Fibroblast of skin of right quadriceps (primary cell): ENCODE results near the gene RAB30.
A peak's percentile ranks its signal among the peaks of the same experiment; 100 is the strongest.

Source experiments
- DNase-seq: peaks from one replicate; pipeline ENCODE4 v3.0.0-alpha.2; 2013

Gene RAB30, protein sequence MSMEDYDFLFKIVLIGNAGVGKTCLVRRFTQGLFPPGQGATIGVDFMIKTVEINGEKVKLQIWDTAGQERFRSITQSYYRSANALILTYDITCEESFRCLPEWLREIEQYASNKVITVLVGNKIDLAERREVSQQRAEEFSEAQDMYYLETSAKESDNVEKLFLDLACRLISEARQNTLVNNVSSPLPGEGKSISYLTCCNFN

GRCh38 chr11:83071567-83072349 lies at the start of gene RAB30:
Gene RAB30, minus strand, starts transcription at chr11:83071897. Its CDS starts 74,581 bp downstream, at chr11:82997316.
- DNase-seq = peak; percentile 100

DNA sequence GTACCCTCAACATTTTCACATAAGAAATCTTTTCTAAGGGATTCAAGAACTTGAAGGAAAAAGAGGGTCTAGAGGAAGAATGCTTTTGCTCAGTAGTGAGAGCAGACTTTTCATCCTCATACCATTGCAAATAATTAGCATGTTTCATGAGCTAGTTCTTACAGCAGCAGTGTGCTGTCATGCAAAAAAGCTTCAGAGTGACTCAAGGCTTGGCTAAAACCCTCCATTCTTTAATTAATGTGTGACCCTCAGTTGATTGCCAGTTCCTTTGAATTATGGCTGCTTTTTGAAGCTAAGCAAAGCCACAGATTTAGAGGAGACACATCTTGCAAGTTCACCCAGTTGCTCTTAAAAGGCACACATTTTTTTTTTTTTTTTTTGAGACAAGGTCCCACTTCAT lies 48.6 kb upstream of the RAB30 start:
- peak; percentile 36 for DNase-seq

DNA sequence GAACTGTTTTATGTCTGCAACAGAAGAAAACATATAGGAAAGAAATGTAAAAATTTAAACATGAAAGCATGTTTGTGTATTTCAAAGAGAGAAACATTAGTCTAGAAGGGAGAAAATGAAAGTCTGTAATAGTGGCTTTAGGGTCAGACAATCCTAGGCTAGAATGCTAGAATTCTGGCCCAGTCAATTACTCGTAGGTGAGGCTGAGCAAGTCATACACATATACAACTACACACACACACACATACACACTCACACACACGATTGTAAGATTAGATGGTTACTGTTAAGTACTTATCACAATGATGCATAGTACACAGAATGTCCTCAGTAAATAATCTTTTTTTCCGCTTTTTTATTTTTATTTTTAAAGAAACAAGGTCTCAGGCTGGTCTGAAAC lies 47.5 kb upstream of the RAB30 start:
- DNase-seq = no peak

DNA sequence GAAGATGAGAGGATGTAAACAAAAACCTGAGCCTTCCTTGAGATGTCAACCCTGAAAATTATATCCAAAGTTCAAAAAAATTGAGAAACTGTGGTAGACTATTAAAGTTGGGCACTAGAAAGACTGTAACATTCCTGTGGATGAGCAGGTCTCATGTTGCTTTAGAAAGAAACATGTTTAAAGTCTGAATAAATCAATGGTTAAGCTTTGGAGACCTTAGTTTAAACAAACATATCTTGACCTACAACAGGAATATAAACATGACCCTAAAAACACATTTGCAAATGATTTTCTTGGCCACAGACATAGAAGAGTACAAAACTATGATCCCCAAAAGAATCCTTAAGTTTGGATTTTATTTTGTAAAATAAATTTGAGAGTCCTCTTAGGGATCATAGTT lies 47.1 kb upstream of the RAB30 start:
- DNase-seq = no peak

DNA sequence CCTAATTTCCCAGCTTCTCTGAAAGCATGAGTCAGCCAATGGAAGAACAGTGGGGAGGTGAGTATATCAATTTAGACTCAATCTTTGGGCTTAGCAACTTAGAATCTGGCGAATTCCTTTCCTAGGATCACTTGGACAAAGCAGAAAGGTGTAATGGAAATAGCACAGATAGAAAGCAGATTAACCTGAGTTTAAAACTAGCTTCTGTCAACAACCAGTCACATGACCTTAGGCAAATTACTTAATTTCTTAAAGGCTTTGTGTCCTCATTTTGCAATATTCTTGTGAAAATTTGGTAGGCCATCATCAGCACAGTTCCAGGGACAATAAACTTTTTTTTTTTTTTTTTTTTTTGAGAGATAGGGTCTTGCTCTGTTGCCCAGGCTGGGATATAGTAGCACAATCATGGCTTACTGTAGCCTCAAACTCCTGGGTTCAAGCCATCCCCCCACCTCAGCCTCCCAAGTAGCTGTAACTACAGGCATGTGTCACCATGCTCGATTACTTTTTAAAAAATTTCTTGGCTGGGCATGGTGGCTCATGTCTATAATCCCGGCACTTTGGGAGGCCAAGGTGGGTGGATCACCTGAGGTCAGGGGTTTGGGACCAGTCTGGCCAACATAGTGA lies 44.4 kb upstream of the RAB30 start:
- no peak for DNase-seq

DNA sequence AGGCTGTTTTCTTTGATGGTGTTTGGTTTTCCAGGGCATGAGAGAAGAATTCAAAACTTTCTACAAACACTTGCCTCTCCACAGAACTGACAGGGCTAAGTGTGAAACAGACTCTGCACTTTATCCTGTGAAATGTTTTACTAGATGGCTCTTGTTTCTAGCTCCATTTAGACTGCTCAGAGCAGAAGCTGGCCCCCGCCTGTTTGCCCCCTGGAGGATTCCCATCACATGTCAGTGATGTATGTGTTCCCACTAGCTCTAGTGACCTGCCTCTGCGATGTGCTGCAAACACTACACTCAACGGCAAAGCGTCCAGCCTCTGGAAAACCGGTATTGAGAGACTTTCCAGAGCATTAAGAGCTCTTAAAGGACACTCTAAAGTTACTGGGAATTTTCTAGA lies 43.9 kb upstream of the RAB30 start:
- DNase-seq = no peak

DNA sequence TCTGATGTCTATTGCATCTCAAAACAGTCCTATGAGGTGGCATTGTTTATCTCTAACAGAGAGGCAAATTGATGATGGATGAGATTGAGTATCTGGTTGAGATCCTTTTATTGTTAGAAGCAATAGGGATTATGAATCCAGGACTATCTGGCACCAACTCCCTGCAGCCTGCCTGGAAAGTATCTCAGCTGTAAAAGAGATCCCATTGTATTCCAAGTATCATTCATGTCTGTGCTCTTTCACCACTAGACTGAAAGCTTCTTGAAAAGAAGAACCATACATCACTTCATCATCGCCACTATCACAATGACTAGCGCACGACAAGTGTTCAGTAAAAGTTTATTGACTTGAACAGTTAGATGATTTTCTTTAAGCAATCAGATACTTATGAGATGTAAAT lies 43.3 kb upstream of the RAB30 start:
- no peak for DNase-seq

- DNase-seq = no peak
Observed at GRCh38 chr11:83112886-83113285, 41.2 kb upstream of the RAB30 start.

DNA sequence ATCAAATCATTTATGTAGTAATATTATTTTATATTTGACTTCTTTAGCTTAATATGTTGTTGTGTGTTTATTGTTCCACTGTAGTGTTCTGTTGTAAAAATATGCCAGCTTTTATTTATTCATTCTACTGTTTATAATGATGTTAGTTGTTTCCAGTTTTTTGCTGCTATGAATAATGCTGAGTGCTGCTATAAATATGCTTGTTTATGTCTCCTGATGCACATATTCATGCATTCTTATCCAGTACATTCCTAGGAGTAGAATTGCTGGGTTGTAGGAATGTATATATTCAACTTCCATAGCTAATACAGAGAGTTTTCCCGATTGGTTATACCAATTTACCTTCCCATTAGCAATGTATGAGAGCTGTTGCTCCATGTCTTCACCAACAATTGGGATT lies 33.5 kb upstream of the RAB30 start:
- no peak for DNase-seq

DNA sequence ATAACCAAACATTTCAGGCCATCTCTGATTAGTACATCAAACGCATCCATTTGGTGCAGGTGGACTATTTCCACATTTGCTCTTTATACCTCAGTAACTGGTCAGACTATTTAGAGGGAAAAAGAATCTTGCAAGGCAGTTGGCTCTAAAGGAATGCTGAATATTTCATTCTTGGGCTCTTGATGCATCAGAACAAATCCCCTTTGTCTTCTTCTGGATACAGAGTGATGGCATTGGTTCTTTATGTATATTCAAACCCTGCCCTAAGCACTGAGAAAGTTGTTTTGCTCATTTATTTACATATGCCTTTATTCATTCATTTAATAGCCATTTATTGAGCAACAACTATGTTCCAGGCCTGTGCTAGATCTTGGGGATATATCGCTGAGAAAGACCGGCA lies 31.1 kb upstream of the RAB30 start:
- DNase-seq = no peak

- peak; percentile 3 for DNase-seq
Observed at GRCh38 chr11:83097429-83098075, 25.9 kb upstream of the RAB30 start.

- DNase-seq = no peak
Observed at GRCh38 chr11:83093634-83094033, 21.9 kb upstream of the RAB30 start.

GRCh38 chr11:83092488-83093384 lies 21.0 kb upstream of the RAB30 start:
- DNase-seq = no peak

DNA sequence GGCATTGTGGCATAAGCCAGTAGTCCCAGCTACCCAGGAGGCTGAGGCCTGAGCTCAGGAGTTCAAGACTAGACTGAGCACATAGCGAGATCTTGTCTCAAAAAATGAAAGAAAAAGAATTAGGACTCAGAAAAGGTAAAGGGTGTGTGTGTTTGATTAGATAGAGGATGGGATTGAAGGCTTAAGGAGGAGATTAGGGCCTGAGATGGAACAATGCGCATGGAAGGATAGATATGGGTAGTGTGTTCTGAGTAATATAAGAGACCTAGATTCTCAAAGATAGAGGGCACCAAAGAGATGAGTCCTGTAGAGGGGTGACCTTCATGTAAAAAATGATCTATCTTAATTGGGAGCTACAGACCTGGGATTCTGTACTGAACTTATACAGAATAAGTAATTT lies 17.3 kb upstream of the RAB30 start:
- no peak for DNase-seq

DNA sequence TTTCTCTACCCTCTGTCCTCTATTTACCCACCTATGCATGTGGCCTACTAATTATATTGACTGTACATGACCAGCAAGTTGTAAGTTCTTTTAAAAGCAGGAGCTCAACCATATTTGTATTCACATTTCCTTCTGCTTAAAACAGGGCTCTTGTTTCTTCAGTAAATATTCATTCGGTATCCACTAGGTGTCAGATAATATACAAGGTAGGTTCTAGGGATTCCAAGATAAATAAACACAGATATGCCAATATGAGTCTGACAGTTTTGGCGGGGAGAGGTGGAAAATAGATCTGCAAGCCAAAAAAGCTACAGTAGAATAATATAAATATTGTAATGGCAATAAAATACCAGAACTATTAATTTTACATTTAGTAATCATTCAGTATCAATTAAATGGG lies 15.3 kb upstream of the RAB30 start:
- no peak for DNase-seq

DNA sequence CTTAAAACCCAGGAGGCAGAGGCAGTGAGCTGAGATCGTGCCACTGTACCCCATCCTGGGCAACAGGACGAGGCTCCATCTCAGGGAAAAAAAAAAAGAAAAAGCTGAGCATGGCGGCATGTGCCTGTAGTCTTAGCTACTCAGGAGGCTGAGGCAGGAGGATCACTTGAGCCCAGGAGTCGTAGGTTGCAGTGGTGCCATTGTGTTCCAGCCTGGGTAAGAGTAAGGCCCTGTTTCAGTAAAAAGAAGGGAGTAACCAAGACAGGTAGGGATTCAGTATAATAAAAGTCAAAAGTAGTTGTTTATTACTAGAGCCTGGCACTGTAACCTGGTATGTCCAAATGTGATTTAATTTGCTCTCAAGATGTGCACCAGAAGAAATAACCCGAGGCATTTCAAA lies 8.1 kb upstream of the RAB30 start:
- no peak for DNase-seq

- no peak for DNase-seq
Observed at GRCh38 chr11:83078269-83078668, 6.6 kb upstream of the RAB30 start.

DNA sequence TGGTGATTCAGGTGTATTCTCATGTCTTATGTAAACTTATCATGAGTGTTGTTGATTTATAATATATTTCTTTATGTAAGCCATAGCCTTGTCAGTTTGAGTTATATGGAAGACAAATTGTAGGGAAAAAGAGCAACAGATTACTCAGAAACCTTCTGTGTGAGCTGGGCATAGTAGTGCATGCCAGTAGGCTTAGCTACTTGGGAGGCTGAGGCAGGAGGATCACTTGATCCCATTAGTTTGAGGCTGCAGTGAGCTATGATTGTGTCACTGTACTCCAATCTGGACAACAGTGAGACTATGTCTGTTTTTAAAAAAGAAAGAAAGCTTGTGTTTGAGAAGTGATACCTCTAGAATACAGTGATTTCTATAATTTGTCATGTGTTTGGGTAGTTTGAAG lies 2.2 kb upstream of the RAB30 start:
- no peak for DNase-seq

- DNase-seq = no peak
Observed at GRCh38 chr11:83073258-83073657, 1.6 kb upstream of the RAB30 start.

DNA sequence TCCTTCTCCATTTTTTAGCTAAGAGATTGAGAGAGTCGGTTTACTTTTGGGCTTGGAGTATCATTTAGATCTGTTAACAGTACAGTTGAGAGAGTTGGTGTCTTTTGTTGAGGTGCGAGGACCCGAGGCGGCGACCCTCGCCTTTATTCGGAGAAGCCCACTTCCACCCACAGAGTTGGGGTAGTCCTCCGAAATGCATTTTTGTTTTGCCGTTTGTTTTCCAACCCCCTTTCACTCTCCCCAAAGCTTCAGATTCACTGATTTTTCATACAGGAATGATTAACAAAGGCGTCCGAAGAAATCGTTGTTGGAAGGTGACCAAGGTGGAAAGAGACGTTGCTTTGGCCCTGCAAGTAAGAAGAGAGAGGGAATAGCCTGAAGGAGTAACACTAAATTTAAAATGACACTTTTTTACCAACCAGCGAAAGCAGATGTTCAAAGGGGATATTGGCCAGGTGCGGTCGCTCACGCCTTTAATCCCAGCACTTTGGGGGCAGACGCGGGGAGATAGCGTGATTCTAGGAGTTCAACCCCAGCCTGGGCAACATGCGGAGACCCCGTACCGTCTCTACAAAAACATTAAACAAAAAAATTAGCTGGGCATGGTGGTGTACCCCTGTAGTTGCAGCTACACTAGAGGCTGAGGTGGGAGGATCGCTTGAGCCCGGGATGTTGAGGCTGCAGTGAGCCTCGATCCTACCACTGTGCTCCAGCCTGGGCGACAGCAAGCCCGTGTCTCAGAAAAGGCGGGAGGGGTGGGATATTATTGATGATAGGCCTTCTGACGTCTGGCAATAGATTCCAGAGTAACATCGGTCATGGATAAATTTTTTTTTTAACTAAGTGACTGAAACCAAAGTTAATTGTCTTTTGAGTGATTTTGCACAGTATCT lies 899 bp upstream of the RAB30 start:
- DNase-seq = no peak

DNA sequence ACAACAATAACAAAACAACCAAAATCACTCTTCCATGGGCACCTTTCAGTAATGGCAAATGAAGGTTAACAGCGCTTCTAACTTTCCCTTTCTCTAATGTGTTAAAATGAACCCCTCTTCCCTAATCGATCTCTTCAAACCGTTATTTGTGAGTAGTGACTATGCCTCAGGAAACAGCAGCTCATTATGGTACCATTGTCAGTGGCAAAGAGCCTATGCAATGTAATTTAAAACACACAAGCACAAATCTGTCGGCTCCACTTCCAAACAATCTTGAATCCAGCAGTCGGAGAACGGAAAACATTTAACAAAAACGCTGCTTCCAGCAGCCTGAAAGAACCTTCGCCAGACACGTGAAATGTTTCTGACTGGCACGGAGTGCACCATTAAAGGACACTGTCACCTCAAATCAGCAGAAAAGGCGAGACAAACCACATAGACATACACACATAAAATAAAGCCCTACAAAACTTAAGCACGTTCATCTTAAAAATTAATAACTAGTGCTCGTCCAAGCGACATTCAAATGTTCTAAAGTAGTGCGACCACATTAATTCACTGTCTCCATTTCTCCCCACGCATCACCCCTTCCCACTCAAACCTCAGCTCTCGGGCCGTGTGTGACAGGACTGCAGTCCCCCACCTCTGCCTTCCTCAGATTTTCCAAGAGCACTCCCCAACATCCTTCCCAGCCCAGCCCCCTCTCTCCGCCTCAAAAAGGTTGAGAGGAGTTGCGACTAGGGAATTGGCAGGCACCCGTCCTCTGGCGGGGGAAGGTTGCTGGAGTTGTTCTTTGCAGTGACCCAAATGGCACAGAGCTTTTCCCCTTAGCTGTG lies 748 bp downstream of the RAB30 start:
- DNase-seq = no peak
